ENCODE results near the gene EZH1. TPM values are rescaled to one million over a fixed set of nuclear protein-coding genes. Genes with fewer than 3 reads are reported as not detected.

The EZH1 gene
- total RNA-seq, 4 donors from 2014 or later: 13.4 to 49.2 (median 22.0) TPM

- H3K27ac ChIP-seq: peak overlapping the region in 1 of 4 donors; percentile 46
- no peak for DNase-seq
- peaks cover 0 to 44% (median 17%) of the 10 kb centered on the region in 4 donors for H3K27me3 ChIP-seq
- intact Hi-C loops (cut with DNase I): no loop called here
- TF ChIP-seq POLR2A (IDR thresholded peaks at IDR 0.05): no peak
- TF ChIP-seq, protein P1, sequence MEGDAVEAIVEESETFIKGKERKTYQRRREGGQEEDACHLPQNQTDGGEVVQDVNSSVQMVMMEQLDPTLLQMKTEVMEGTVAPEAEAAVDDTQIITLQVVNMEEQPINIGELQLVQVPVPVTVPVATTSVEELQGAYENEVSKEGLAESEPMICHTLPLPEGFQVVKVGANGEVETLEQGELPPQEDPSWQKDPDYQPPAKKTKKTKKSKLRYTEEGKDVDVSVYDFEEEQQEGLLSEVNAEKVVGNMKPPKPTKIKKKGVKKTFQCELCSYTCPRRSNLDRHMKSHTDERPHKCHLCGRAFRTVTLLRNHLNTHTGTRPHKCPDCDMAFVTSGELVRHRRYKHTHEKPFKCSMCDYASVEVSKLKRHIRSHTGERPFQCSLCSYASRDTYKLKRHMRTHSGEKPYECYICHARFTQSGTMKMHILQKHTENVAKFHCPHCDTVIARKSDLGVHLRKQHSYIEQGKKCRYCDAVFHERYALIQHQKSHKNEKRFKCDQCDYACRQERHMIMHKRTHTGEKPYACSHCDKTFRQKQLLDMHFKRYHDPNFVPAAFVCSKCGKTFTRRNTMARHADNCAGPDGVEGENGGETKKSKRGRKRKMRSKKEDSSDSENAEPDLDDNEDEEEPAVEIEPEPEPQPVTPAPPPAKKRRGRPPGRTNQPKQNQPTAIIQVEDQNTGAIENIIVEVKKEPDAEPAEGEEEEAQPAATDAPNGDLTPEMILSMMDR (IDR thresholded peaks at IDR 0.05): no peak
- no peaks in the 10 kb centered on the region for H3K9me3 ChIP-seq
- H3K4me3 ChIP-seq: no peak overlapping the region
- 72 to 92% methylated on average over 1 to 2 of the region's 3 CpGs for WGBS, 2 donors
- H3K36me3 ChIP-seq: peaks cover 6 to 62% (median 30%) of the 10 kb centered on the region in 3 donors
- H3K4me1 ChIP-seq: peaks cover 11 to 80% (median 15%) of the 10 kb centered on the region in 3 donors
These were observed 34.6 kb upstream of the EZH1 start for GRCh38 chr17:42779304-42779935.

DNA sequence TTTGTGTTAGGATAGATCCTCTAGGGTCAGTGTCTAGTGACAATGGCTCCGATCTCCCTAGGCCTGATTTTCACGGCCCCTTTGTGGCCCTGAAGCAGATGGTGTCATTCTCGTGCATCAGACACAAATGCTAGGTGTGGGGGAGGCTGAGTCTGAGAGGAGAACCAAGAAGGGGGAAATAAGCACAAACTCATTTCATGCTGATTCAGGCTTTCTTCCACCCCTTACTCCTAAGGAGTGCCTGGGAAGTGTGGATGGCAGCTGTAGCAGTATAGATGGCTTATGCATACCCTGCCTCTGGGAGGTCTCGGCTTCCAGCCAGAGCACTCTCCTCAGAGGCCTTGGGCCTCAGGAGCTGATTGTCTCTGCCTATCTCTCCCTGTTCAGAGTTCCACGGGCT, 33.7 kb upstream of the EZH1 start:
- Histone ChIP-seq H3K27me3 (peaks cover 0 to 35% (median 14%) of the 10 kb centered on the region in 4 donors), H3K36me3 (peaks cover 6 to 54% (median 30%) of the 10 kb centered on the region in 3 donors), H3K4me3 (no peak overlapping the region), H3K4me1 (peaks cover 16 to 80% (median 18%) of the 10 kb centered on the region in 3 donors), H3K9me3 (no peaks in the 10 kb centered on the region), H3K27ac (peak overlapping the region in 2 of 4 donors; percentile 46 to 65)
- WGBS, 2 donors: 86 to 95% methylated on average over 5 of the region's 5 CpGs
- intact Hi-C loops (cut with DNase I): no loop called here
- TF ChIP-seq, protein P1 (IDR thresholded peaks at IDR 0.05): no peak
- TF ChIP-seq POLR2A (IDR thresholded peaks at IDR 0.05): no peak
- no peak for DNase-seq

- Histone ChIP-seq H3K4me3 (no peak overlapping the region), H3K36me3 (peaks cover 6 to 53% (median 30%) of the 10 kb centered on the region in 3 donors), H3K4me1 (peaks cover 11 to 58% (median 16%) of the 10 kb centered on the region in 3 donors), H3K9me3 (no peaks in the 10 kb centered on the region), H3K27ac (peak overlapping the region in 2 of 4 donors; percentile 19 to 23), H3K27me3 (peaks cover 0 to 6% (median under 1%) of the 10 kb centered on the region in 4 donors)
- 59 to 72% methylated on average over 3 of the region's 3 CpGs for WGBS, 2 donors
- DNase-seq: no peak
- intact Hi-C loops (cut with DNase I): no loop called here
- no peak for TF ChIP-seq POLR2A (IDR thresholded peaks at IDR 0.05)
- TF ChIP-seq, protein P1 (IDR thresholded peaks at IDR 0.05): no peak
These were observed 30.8 kb upstream of the EZH1 start for GRCh38 chr17:42775534-42776098.

GRCh38 chr17:42774066-42774745, 29.4 kb upstream of the EZH1 start:
- WGBS, 2 donors: 50 to 62% methylated on average over 3 of the region's 3 CpGs
- Histone ChIP-seq H3K27me3 (no peaks in the 10 kb centered on the region), H3K36me3 (peaks cover 6 to 45% (median 27%) of the 10 kb centered on the region in 3 donors), H3K9me3 (no peaks in the 10 kb centered on the region), H3K4me3 (peak overlapping the region; percentile 64 to 98 (median 86)), H3K4me1 (peaks cover 8 to 44% (median 10%) of the 10 kb centered on the region in 3 donors), H3K27ac (peak overlapping the region; percentile 86 to 94 (median 93))
- TF ChIP-seq POLR2A (IDR thresholded peaks at IDR 0.05): no peak
- TF ChIP-seq, protein P1 (IDR thresholded peaks at IDR 0.05): no peak
- DNase-seq: no peak
- intact Hi-C loops (cut with DNase I): no loop called here
